ENCODE results near the gene SEL1L3.

GRCh38 chr4:25755911-25756310 lies 106.9 kb downstream of the SEL1L3 start:
- TF ChIP-seq CTCF (IDR thresholded peaks at IDR 0.05; ENCODE audit: insufficient read depth, low read length, poor library complexity, severe bottlenecking) (no peak), EZH2phosphoT487 (conservative IDR thresholded peaks at IDR 0.05; ENCODE audit: low read length) (no peak)

Measured in SU-DHL-6 (cell line).